Erythroblast (primary cell): ENCODE measurements around the gene FAM131C.

ENCODE experiments used
- GATA1 ChIP-seq: IDR thresholded peaks from 2 replicates; pipeline ENCODE4 v1.6.1; 2011; ENCODE audit warnings: low read depth, mild to moderate bottlenecking, control low read depth, low read length, moderate library complexity
- POLR2A ChIP-seq: IDR thresholded peaks from 2 replicates; pipeline ENCODE4 v1.6.1; 2011; ENCODE audit warnings: mild to moderate bottlenecking, low read length

DNA sequence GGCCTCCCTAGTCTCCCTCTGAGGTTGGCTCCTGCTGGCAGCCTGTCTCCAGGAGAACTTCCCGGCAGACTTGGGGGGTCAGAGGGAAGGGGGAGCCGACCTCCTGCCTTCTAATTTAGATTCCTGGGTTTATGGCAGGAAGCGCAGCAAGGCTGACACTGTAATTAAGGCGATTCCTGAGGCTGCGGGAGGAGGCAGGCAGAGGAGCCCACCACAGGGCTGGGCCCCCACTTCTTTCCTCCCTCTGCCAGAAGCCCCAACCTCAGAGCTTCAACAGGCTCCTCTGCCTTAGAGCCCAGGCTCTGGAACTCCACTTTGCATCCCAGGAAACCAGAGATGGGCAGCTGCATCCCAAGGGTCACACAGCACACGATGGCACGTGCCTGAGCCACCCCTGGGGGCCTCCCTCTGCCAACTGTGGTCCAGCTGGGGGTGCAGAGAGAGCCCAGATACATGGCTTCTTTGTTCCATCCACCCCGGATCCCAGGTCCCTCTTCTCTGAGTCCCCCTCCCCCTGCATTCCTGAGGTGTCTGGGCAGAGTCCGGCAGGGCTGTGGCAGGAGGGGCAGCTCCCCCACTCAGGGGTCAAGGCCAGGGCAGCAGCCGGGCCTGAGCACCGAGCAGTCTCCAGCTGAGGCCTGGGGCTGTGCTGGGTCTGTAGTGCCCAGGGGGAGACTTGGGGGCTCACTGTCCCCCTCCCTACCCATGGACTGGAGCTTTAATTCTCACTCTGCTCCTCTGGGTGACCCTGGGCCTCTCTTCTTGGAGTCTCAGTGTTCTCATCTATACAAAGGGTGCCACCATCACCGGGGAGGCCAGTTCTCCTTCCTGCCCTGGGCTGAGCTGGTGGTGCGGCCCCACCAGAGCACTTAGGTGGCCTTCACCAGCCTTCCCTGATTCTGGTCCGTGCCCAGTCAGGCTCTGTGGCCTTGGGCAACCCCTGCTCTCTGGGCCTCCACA is 39.4 kb upstream of the FAM131C start:
- no peak for TF ChIP-seq POLR2A
- TF ChIP-seq GATA1 = no peak
